Measurements from ENCODE around the gene SLC47A1.

GRCh38 chr17:19494961-19495806 lies 38.5 kb upstream of the SLC47A1 start:
- TF ChIP-seq EP300 (IDR thresholded peaks at IDR 0.05) (no peak), CTCF (IDR thresholded peaks at IDR 0.05) (no peak), POLR2A (IDR thresholded peaks at IDR 0.05) (no peak)

Data from stomach (tissue), 4 donors.